ENCODE data around the gene ZNF212.

The ZNF212 gene

DNA sequence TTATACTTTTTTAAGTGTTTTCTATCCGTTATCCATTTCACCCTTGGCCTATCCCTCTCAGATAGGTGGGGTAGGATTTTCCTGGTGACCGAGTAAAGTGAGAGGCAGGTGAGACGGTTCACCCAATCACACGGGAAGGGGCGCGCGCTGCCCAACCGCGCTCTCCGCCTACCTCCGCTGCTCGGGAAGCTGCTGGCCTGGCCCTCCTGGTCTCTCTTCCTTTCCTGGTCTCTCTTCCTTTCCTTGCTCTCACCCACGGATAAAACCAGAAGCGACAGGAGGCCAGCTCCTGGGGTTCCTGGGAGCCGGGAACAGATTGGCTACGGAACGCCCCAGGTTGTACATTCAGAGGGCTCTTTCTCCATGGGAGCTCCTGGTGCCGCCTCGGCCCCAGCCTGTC lies 14.3 kb upstream of the ZNF212 start:
- Histone ChIP-seq H3K27ac (ENCODE audit: extremely low read depth, low read depth, low read length) (no peak overlapping the region), H3K4me1 (ENCODE audit: control insufficient read depth, insufficient read depth, low read length) (no peaks in the 10 kb centered on the region), H3K4me3 (ENCODE audit: low read depth, low read length) (no peak overlapping the region), H3K36me3 (ENCODE audit: control insufficient read depth in 2 of 2, insufficient read depth in 1 of 2, low read length in 2 of 2) (peaks cover 11 to 50% of the 10 kb centered on the region in 2 experiments; a peak in 2 of 3 replicates), H3K9me3 (ENCODE audit: control insufficient read depth, insufficient read depth, low read depth, low read length) (no peaks in the 10 kb centered on the region)
- no peak for TF ChIP-seq ZNF621 (tag by site-specific recombination; IDR thresholded peaks at IDR 0.05)
- TF ChIP-seq ZNF530 (tag by site-specific recombination; IDR thresholded peaks at IDR 0.05; ENCODE audit: low read depth) = no peak
- TF ChIP-seq, protein P1, sequence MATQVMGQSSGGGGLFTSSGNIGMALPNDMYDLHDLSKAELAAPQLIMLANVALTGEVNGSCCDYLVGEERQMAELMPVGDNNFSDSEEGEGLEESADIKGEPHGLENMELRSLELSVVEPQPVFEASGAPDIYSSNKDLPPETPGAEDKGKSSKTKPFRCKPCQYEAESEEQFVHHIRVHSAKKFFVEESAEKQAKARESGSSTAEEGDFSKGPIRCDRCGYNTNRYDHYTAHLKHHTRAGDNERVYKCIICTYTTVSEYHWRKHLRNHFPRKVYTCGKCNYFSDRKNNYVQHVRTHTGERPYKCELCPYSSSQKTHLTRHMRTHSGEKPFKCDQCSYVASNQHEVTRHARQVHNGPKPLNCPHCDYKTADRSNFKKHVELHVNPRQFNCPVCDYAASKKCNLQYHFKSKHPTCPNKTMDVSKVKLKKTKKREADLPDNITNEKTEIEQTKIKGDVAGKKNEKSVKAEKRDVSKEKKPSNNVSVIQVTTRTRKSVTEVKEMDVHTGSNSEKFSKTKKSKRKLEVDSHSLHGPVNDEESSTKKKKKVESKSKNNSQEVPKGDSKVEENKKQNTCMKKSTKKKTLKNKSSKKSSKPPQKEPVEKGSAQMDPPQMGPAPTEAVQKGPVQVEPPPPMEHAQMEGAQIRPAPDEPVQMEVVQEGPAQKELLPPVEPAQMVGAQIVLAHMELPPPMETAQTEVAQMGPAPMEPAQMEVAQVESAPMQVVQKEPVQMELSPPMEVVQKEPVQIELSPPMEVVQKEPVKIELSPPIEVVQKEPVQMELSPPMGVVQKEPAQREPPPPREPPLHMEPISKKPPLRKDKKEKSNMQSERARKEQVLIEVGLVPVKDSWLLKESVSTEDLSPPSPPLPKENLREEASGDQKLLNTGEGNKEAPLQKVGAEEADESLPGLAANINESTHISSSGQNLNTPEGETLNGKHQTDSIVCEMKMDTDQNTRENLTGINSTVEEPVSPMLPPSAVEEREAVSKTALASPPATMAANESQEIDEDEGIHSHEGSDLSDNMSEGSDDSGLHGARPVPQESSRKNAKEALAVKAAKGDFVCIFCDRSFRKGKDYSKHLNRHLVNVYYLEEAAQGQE (tag by site-specific recombination; IDR thresholded peaks at IDR 0.05) = no peak
- no peak for TF ChIP-seq ZIC2 (tag by site-specific recombination; IDR thresholded peaks at IDR 0.05)
- no peak for TF ChIP-seq MYNN (tag by site-specific recombination; IDR thresholded peaks at IDR 0.05; ENCODE audit: borderline replicate concordance)
- TF ChIP-seq ZNF76 (tag by site-specific recombination; IDR thresholded peaks at IDR 0.05; ENCODE audit: borderline replicate concordance, low read depth) = no peak
- no peak for TF ChIP-seq ZNF311 (tag by site-specific recombination; IDR thresholded peaks at IDR 0.05; ENCODE audit: borderline replicate concordance)
- TF ChIP-seq, protein P2, sequence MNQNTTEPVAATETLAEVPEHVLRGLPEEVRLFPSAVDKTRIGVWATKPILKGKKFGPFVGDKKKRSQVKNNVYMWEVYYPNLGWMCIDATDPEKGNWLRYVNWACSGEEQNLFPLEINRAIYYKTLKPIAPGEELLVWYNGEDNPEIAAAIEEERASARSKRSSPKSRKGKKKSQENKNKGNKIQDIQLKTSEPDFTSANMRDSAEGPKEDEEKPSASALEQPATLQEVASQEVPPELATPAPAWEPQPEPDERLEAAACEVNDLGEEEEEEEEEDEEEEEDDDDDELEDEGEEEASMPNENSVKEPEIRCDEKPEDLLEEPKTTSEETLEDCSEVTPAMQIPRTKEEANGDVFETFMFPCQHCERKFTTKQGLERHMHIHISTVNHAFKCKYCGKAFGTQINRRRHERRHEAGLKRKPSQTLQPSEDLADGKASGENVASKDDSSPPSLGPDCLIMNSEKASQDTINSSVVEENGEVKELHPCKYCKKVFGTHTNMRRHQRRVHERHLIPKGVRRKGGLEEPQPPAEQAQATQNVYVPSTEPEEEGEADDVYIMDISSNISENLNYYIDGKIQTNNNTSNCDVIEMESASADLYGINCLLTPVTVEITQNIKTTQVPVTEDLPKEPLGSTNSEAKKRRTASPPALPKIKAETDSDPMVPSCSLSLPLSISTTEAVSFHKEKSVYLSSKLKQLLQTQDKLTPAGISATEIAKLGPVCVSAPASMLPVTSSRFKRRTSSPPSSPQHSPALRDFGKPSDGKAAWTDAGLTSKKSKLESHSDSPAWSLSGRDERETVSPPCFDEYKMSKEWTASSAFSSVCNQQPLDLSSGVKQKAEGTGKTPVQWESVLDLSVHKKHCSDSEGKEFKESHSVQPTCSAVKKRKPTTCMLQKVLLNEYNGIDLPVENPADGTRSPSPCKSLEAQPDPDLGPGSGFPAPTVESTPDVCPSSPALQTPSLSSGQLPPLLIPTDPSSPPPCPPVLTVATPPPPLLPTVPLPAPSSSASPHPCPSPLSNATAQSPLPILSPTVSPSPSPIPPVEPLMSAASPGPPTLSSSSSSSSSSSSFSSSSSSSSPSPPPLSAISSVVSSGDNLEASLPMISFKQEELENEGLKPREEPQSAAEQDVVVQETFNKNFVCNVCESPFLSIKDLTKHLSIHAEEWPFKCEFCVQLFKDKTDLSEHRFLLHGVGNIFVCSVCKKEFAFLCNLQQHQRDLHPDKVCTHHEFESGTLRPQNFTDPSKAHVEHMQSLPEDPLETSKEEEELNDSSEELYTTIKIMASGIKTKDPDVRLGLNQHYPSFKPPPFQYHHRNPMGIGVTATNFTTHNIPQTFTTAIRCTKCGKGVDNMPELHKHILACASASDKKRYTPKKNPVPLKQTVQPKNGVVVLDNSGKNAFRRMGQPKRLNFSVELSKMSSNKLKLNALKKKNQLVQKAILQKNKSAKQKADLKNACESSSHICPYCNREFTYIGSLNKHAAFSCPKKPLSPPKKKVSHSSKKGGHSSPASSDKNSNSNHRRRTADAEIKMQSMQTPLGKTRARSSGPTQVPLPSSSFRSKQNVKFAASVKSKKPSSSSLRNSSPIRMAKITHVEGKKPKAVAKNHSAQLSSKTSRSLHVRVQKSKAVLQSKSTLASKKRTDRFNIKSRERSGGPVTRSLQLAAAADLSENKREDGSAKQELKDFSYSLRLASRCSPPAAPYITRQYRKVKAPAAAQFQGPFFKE (tag by site-specific recombination; IDR thresholded peaks at IDR 0.05; ENCODE audit: borderline replicate concordance) = no peak
- TF ChIP-seq ZNF366 (tag by site-specific recombination; conservative IDR thresholded peaks at IDR 0.05) = no peak
- no peak for TF ChIP-seq BCL11A (tag by site-specific recombination; IDR thresholded peaks at IDR 0.05; ENCODE audit: low read depth)
- no peak for TF ChIP-seq YY1 (tag by site-specific recombination; IDR thresholded peaks at IDR 0.05)
- TF ChIP-seq, protein P3, sequence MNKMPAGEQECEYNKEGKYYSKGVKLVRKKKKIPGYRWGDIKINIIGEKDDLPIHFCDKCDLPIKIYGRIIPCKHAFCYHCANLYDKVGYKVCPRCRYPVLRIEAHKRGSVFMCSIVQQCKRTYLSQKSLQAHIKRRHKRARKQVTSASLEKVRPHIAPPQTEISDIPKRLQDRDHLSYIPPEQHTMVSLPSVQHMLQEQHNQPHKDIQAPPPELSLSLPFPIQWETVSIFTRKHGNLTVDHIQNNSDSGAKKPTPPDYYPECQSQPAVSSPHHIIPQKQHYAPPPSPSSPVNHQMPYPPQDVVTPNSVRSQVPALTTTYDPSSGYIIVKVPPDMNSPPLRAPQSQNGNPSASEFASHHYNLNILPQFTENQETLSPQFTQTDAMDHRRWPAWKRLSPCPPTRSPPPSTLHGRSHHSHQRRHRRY (tag by site-specific recombination; IDR thresholded peaks at IDR 0.05) = no peak
- TF ChIP-seq, protein P4, sequence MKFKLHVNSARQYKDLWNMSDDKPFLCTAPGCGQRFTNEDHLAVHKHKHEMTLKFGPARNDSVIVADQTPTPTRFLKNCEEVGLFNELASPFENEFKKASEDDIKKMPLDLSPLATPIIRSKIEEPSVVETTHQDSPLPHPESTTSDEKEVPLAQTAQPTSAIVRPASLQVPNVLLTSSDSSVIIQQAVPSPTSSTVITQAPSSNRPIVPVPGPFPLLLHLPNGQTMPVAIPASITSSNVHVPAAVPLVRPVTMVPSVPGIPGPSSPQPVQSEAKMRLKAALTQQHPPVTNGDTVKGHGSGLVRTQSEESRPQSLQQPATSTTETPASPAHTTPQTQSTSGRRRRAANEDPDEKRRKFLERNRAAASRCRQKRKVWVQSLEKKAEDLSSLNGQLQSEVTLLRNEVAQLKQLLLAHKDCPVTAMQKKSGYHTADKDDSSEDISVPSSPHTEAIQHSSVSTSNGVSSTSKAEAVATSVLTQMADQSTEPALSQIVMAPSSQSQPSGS (tag by site-specific recombination; IDR thresholded peaks at IDR 0.05; ENCODE audit: low read depth) = no peak
- TF ChIP-seq RBAK (tag by site-specific recombination; IDR thresholded peaks at IDR 0.05) = no peak
- TF ChIP-seq, protein P5, sequence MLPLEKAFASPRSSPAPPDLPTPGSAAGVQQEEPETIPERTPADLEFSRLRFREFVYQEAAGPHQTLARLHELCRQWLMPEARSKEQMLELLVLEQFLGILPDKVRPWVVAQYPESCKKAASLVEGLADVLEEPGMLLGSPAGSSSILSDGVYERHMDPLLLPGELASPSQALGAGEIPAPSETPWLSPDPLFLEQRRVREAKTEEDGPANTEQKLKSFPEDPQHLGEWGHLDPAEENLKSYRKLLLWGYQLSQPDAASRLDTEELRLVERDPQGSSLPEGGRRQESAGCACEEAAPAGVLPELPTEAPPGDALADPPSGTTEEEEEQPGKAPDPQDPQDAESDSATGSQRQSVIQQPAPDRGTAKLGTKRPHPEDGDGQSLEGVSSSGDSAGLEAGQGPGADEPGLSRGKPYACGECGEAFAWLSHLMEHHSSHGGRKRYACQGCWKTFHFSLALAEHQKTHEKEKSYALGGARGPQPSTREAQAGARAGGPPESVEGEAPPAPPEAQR (tag by site-specific recombination; IDR thresholded peaks at IDR 0.05) = no peak
- TF ChIP-seq ZNF146 (tag by site-specific recombination; IDR thresholded peaks at IDR 0.05) = no peak
- TF ChIP-seq ZNF514 (tag by site-specific recombination; IDR thresholded peaks at IDR 0.05) = no peak
- ChIA-PET POLR2A (no interaction called here), CTCF (no interaction called here)

All from HEK293 (cell line).